ENCODE results near the gene VASP. TPM values are rescaled to one million over a fixed set of nuclear protein-coding genes. Genes with fewer than 3 reads are reported as not detected.
A peak's percentile ranks its signal among the peaks of the same experiment; 100 is the strongest.

Gene VASP
- total RNA-seq, 6 experiments from 2014 or later: 179 to 199 (median 185) TPM

- DNase-seq: no peak
- H3K36me3 Mint-ChIP-seq (ENCODE audit: low read depth): no peaks in the 10 kb centered on the region
- peaks cover 18% of the 10 kb centered on the region for H3K4me1 Mint-ChIP-seq (ENCODE audit: low read depth)
- no peaks in the 10 kb centered on the region for H3K9me3 Mint-ChIP-seq
- no peaks in the 10 kb centered on the region; the same call in 1 of the 2 replicates for H3K27me3 Mint-ChIP-seq (ENCODE audit: insufficient read depth)
- H3K4me3 Mint-ChIP-seq: no peak overlapping the region
- no peak for TF ChIP-seq CTCF (IDR thresholded peaks at IDR 0.05)
- no peak overlapping the region for H3K27ac Mint-ChIP-seq
Measured at GRCh38 chr19:45489216-45489855, 17.9 kb upstream of the VASP start.

- peaks cover 1% of the 10 kb centered on the region; the same call in 1 of the 2 replicates for H3K27me3 Mint-ChIP-seq (ENCODE audit: insufficient read depth)
- no peaks in the 10 kb centered on the region for H3K9me3 Mint-ChIP-seq
- no peak for DNase-seq
- TF ChIP-seq CTCF (IDR thresholded peaks at IDR 0.05): no peak
- H3K4me3 Mint-ChIP-seq: peak overlapping the region; percentile 93
- peaks cover 19% of the 10 kb centered on the region for H3K4me1 Mint-ChIP-seq (ENCODE audit: low read depth)
- H3K36me3 Mint-ChIP-seq (ENCODE audit: low read depth): no peaks in the 10 kb centered on the region
- no peak overlapping the region for H3K27ac Mint-ChIP-seq
Measured at GRCh38 chr19:45492137-45492626, 15.1 kb upstream of the VASP start.

GRCh38 chr19:45492627-45493470 lies 14.4 kb upstream of the VASP start:
- Mint-ChIP-seq H3K36me3 (ENCODE audit: low read depth) (no peaks in the 10 kb centered on the region), H3K27me3 (ENCODE audit: insufficient read depth) (peaks cover 2% of the 10 kb centered on the region), H3K4me3 (peak overlapping the region; percentile 93), H3K4me1 (ENCODE audit: low read depth) (peaks cover 24% of the 10 kb centered on the region), H3K9me3 (no peaks in the 10 kb centered on the region), H3K27ac (peak overlapping the region; percentile 76)
- DNase-seq: peak; percentile 85
- no peak for TF ChIP-seq CTCF (IDR thresholded peaks at IDR 0.05)

GRCh38 chr19:45494261-45494916 lies 12.9 kb upstream of the VASP start:
- no peaks in the 10 kb centered on the region for H3K36me3 Mint-ChIP-seq (ENCODE audit: low read depth)
- no peak overlapping the region for H3K4me3 Mint-ChIP-seq
- H3K4me1 Mint-ChIP-seq (ENCODE audit: low read depth): peaks cover 32% of the 10 kb centered on the region
- no peak for DNase-seq
- no peak overlapping the region for H3K27ac Mint-ChIP-seq
- TF ChIP-seq CTCF (IDR thresholded peaks at IDR 0.05): no peak
- peaks cover 7% of the 10 kb centered on the region for H3K27me3 Mint-ChIP-seq (ENCODE audit: insufficient read depth)
- H3K9me3 Mint-ChIP-seq: no peaks in the 10 kb centered on the region

- peaks cover 10% of the 10 kb centered on the region for H3K27me3 Mint-ChIP-seq (ENCODE audit: insufficient read depth)
- no peaks in the 10 kb centered on the region for H3K9me3 Mint-ChIP-seq
- TF ChIP-seq CTCF (IDR thresholded peaks at IDR 0.05): no peak
- no peak for DNase-seq
- H3K27ac Mint-ChIP-seq: no peak overlapping the region
- H3K4me1 Mint-ChIP-seq (ENCODE audit: low read depth): peaks cover 36% of the 10 kb centered on the region
- peak overlapping the region; percentile 89 for H3K4me3 Mint-ChIP-seq
- H3K36me3 Mint-ChIP-seq (ENCODE audit: low read depth): no peaks in the 10 kb centered on the region
Measured at GRCh38 chr19:45495178-45495577, 12.1 kb upstream of the VASP start.
